Measurements from ENCODE around the gene FLT1.

FLT1 gene, protein sequence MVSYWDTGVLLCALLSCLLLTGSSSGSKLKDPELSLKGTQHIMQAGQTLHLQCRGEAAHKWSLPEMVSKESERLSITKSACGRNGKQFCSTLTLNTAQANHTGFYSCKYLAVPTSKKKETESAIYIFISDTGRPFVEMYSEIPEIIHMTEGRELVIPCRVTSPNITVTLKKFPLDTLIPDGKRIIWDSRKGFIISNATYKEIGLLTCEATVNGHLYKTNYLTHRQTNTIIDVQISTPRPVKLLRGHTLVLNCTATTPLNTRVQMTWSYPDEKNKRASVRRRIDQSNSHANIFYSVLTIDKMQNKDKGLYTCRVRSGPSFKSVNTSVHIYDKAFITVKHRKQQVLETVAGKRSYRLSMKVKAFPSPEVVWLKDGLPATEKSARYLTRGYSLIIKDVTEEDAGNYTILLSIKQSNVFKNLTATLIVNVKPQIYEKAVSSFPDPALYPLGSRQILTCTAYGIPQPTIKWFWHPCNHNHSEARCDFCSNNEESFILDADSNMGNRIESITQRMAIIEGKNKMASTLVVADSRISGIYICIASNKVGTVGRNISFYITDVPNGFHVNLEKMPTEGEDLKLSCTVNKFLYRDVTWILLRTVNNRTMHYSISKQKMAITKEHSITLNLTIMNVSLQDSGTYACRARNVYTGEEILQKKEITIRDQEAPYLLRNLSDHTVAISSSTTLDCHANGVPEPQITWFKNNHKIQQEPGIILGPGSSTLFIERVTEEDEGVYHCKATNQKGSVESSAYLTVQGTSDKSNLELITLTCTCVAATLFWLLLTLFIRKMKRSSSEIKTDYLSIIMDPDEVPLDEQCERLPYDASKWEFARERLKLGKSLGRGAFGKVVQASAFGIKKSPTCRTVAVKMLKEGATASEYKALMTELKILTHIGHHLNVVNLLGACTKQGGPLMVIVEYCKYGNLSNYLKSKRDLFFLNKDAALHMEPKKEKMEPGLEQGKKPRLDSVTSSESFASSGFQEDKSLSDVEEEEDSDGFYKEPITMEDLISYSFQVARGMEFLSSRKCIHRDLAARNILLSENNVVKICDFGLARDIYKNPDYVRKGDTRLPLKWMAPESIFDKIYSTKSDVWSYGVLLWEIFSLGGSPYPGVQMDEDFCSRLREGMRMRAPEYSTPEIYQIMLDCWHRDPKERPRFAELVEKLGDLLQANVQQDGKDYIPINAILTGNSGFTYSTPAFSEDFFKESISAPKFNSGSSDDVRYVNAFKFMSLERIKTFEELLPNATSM (N-terminal part only)

DNA sequence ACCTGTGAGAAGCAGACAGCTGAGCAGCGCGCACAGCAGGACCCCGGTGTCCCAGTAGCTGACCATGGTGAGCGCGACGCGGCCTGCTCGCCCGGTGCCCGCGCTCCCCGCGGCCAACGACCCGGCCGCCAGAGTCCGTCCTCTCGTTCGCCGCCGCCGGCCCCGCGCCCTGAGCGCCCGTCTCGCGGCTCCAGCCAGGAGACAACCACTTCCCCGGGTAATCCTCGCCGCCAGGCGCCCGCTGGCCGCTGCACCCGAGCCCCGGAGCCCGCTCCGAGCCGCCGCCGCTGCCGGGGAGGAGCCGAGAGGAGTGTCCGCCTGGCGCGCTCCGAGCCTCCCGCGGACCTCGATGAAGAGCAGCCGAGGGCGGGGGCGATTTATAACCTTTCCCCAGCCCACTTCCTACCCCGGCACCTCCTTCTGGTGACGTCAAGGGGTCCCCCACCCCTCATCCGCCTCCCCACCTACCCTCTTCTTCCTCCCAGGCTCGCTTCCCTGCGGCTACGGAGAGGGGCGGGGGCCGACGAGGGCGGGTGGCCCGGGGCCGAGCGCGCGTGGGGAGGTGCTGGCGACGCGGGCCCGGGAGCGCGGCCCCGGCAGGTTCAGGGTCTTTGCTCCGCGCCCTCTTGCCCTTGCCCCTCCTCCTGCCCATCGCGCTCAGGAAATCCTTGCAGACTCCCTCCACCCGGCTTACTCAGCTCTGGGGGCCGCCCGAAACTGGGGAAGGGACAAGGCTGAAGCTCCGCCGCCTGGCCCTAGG is at the start of gene FLT1:
Gene FLT1 (minus strand): TSS at position 351 of the 760 bp plus-strand sequence. CDS start 285 bp downstream, at position 66.
- TF ChIP-seq, protein P1, sequence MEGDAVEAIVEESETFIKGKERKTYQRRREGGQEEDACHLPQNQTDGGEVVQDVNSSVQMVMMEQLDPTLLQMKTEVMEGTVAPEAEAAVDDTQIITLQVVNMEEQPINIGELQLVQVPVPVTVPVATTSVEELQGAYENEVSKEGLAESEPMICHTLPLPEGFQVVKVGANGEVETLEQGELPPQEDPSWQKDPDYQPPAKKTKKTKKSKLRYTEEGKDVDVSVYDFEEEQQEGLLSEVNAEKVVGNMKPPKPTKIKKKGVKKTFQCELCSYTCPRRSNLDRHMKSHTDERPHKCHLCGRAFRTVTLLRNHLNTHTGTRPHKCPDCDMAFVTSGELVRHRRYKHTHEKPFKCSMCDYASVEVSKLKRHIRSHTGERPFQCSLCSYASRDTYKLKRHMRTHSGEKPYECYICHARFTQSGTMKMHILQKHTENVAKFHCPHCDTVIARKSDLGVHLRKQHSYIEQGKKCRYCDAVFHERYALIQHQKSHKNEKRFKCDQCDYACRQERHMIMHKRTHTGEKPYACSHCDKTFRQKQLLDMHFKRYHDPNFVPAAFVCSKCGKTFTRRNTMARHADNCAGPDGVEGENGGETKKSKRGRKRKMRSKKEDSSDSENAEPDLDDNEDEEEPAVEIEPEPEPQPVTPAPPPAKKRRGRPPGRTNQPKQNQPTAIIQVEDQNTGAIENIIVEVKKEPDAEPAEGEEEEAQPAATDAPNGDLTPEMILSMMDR (IDR thresholded peaks at IDR 0.05), result no peak

DNA sequence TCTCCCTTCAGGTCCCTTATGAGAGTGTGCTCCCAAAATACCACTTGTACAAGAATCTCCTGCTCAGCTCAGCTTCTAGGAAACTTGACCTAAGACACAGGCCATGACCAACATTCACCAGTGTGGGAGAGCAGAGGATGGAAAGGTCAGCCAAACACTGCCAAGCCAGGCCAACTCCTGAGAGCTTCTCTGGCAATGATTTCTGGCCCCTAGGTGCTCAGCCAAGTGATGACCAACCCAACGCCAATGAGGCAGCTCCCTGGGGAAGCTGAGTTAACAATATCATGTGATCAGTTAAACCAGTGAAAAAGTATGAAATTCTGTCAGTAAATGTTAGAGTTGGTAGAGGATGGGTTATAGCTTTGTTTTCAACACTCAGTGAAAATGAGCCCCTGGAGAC is 49.1 kb upstream of the FLT1 start:
- TF ChIP-seq, protein P1 (IDR thresholded peaks at IDR 0.05), result no peak

DNA sequence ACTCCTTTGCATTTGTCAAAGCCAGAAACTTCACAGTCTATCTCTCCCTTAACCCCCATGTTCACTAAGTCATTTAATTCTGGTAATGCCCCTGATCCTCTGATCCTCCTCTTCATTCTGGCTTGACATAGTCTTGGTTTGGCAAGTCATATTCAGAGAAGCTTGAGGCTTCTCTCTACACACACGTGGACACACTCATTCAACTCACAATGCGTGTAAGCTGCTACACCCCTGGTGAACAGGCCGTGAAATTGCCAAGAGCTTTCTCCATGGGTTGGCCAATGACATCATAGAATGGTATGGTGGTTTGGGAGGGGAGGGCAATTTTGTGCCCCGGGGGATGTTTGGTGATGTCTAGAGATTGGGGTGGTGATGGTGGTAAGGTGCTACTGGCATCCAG is 47.9 kb upstream of the FLT1 start:
- TF ChIP-seq, protein P1 (IDR thresholded peaks at IDR 0.05), result no peak

DNA sequence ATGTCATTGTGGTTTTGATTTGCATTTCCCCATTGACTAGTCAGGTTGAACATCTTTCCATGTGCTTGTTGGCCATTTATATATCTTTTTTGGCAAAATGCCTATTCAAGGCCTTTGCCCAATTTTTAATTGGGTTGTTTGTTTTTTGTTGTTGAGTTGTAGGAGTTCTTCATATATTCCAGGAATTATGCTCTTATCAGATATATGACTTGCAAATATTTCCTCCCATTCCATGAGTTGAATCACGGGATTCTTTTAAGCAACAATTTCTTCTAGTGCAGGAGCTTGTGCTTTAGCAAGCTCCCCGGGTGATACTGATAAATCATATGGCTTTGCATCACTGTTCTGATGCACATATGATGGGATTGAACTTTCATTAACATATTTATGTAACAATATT is 47.0 kb upstream of the FLT1 start:
- TF ChIP-seq, protein P1 (IDR thresholded peaks at IDR 0.05), result no peak

DNA sequence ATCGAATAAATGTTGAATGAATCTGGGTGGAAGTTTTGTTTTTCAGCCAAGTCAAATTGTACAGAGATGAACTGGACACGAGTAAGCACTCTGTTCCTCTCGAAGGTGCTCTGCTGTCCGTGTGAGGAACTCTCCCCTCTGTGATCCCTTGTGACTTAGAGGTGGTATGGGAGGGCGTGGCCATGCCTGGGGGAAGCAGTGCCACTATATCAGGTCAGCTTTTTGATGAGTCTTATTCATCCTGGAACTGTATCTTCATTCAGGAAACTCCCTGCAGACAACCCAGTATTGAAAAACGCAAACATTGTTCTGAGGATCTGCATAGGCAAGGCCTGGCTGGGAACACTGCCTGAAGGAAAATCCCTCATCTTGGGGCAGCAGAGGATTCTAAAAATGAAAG is 45.7 kb upstream of the FLT1 start:
- TF ChIP-seq, protein P1 (IDR thresholded peaks at IDR 0.05), result no peak

DNA sequence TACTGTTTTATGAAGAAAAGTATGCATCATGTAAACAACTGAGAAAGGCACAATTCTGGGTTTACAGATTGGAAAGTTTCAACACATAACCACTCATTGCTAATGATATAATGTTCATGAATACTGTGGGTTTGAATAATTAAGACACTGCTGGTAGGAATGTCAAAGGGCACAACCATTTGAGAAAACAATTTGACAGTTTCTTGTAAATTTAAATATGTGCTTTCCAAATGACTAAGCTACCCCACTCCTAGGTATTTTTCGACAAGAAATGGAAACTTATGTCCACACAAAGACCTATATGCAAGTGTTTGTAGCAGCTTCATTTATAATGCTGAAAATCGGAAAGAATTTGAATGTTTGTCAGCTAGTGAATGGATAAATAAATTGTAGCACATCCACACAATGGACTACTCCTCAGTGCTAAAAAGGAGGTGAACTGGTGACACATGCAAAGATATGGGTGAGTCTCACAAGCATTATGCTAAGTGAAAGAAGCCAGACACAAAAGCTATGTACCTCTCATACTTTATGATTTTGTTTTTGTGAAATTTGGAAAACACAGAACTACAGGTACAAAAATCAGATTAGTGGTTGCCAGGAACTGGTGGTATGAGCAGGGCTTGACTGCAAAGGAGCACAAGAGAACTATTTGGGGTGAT is 44.8 kb upstream of the FLT1 start:
- TF ChIP-seq, protein P1 (IDR thresholded peaks at IDR 0.05), result no peak
